Measurements from ENCODE around the gene TFF2. TPM values are rescaled to one million over a fixed set of nuclear protein-coding genes. Genes with fewer than 3 reads are reported as not detected.

The TFF2 gene
- total RNA-seq, 1 experiment from 2014 or later, result 1.1 TPM

- ChIA-PET POLR2A (no interaction called here), CTCF (no interaction called here)
- no peak overlapping the region for H3K4me3 ChIP-seq (ENCODE audit: low read depth in 2 of 2, low read length in 2 of 2)
- H3K27ac ChIP-seq (ENCODE audit: low read length), result no peak overlapping the region
- no peaks in the 10 kb centered on the region for H3K36me3 ChIP-seq (ENCODE audit: control insufficient read depth, insufficient read depth, low read length)
- H3K4me1 ChIP-seq (ENCODE audit: control insufficient read depth, insufficient read depth, low read length), result no peaks in the 10 kb centered on the region; the same call in 1 of the 2 replicates
- ATAC-seq (no peak), DNase-seq (ENCODE audit: low read depth, low spot score) (no peak)
- in situ Hi-C loops (cut with HindIII; ENCODE audit: low pct_unique_long_range_greater_than_20kb, low sequenced_read_pairs) (no loop called here), intact Hi-C loops (cut with micrococcal nuclease; ENCODE audit: unreplicated experiment) (no loop called here)
- H3K9me3 ChIP-seq (ENCODE audit: control insufficient read depth, insufficient read depth, low read depth, low read length), result no peaks in the 10 kb centered on the region
- TF ChIP-seq, protein P1, sequence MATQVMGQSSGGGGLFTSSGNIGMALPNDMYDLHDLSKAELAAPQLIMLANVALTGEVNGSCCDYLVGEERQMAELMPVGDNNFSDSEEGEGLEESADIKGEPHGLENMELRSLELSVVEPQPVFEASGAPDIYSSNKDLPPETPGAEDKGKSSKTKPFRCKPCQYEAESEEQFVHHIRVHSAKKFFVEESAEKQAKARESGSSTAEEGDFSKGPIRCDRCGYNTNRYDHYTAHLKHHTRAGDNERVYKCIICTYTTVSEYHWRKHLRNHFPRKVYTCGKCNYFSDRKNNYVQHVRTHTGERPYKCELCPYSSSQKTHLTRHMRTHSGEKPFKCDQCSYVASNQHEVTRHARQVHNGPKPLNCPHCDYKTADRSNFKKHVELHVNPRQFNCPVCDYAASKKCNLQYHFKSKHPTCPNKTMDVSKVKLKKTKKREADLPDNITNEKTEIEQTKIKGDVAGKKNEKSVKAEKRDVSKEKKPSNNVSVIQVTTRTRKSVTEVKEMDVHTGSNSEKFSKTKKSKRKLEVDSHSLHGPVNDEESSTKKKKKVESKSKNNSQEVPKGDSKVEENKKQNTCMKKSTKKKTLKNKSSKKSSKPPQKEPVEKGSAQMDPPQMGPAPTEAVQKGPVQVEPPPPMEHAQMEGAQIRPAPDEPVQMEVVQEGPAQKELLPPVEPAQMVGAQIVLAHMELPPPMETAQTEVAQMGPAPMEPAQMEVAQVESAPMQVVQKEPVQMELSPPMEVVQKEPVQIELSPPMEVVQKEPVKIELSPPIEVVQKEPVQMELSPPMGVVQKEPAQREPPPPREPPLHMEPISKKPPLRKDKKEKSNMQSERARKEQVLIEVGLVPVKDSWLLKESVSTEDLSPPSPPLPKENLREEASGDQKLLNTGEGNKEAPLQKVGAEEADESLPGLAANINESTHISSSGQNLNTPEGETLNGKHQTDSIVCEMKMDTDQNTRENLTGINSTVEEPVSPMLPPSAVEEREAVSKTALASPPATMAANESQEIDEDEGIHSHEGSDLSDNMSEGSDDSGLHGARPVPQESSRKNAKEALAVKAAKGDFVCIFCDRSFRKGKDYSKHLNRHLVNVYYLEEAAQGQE (IDR thresholded peaks at IDR 0.05; ENCODE audit: insufficient read depth in 1 of 2, low read depth in 2 of 2, low read length in 1 of 2), result no peak
- TF ChIP-seq TCF7L2 (IDR thresholded peaks at IDR 0.05; ENCODE audit: low read depth, low read length) (no peak), CTCF (IDR thresholded peaks at IDR 0.05) (no peak), SIN3A (IDR thresholded peaks at IDR 0.05; ENCODE audit: borderline replicate concordance, insufficient read depth, low read depth, low read length) (no peak), POLR2AphosphoS5 (IDR thresholded peaks at IDR 0.05; ENCODE audit: low read depth, low read length) (no peak)
- no peaks in the 10 kb centered on the region for H3K27me3 ChIP-seq (ENCODE audit: control insufficient read depth, insufficient read depth, low read length)
- BruUV-seq (replicated peaks), result no TSS peak
These were observed 19.0 kb upstream of the TFF2 start for GRCh38 chr21:42369821-42370220.

- intact Hi-C loops (cut with micrococcal nuclease; ENCODE audit: unreplicated experiment), result no loop called here
- Histone ChIP-seq H3K4me1 (ENCODE audit: control insufficient read depth, insufficient read depth, low read length) (no peaks in the 10 kb centered on the region; the same call in 1 of the 2 replicates), H3K27ac (ENCODE audit: low read length) (no peak overlapping the region), H3K4me3 (ENCODE audit: low read depth in 2 of 2, low read length in 2 of 2) (no peak overlapping the region), H3K9me3 (ENCODE audit: control insufficient read depth, insufficient read depth, low read depth, low read length) (no peaks in the 10 kb centered on the region), H3K27me3 (ENCODE audit: control insufficient read depth, insufficient read depth, low read length) (no peaks in the 10 kb centered on the region), H3K36me3 (ENCODE audit: control insufficient read depth, insufficient read depth, low read length) (no peaks in the 10 kb centered on the region)
- CTCF ChIA-PET, result interaction anchor here (0.7 kb wide), 1 partner anchor 30 kb away, joined by 6 read pairs; no protein-coding TSS in a partner anchor
- TF ChIP-seq POLR2AphosphoS5 (IDR thresholded peaks at IDR 0.05; ENCODE audit: low read depth, low read length) (no peak), SIN3A (IDR thresholded peaks at IDR 0.05; ENCODE audit: borderline replicate concordance, insufficient read depth, low read depth, low read length) (no peak), TCF7L2 (IDR thresholded peaks at IDR 0.05; ENCODE audit: low read depth, low read length) (no peak), CTCF (IDR thresholded peaks at IDR 0.05) (no peak)
- TF ChIP-seq, protein P1 (IDR thresholded peaks at IDR 0.05; ENCODE audit: insufficient read depth in 1 of 2, low read depth in 2 of 2, low read length in 1 of 2), result no peak
- ATAC-seq (no peak), DNase-seq (ENCODE audit: low read depth, low spot score) (no peak)
- BruUV-seq (replicated peaks), result no TSS peak
- POLR2A ChIA-PET, result no interaction called here
- in situ Hi-C loops (cut with HindIII; ENCODE audit: low pct_unique_long_range_greater_than_20kb, low sequenced_read_pairs), result no loop called here
These were observed 16.8 kb upstream of the TFF2 start for GRCh38 chr21:42367367-42368165.

Measured in Panc1 (cell line).